HG03565 (cell line): ENCODE results near the gene GSTCD.
"Not testable (repeated sequence)": the region's sequence is repeated elsewhere in the genome, so short reads cannot be mapped to it uniquely, and the experiment has no call there.

ENCODE experiments used
- ATAC-seq: cut with Tn5 transposase; IDR thresholded peaks from one replicate; pipeline ENCODE4 v1.9.1; 2021; ENCODE audit warnings: mild to moderate bottlenecking, moderate library complexity; ENCODE audit not compliant: unreplicated experiment

GSTCD gene

DNA sequence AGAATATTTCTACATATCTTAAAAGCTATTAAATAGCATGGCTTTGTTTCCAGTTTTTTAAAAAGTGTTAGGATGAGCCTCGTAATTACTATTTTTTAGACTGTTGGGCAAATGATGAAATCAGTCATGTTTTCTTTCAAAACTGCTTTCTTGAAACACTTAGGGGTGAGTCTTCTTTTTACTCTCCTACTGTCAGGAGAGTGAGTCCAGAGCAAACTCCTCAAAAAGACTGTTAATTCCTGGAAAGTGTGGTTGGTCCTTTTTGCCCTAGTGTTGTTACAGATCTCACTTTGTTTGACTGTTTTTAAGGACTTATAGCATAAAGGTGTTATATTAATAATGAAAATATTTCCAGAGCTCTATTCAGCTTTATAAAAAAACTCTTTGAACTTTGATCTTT is 6.3 kb downstream of the GSTCD start:
- ATAC-seq: no peak

DNA sequence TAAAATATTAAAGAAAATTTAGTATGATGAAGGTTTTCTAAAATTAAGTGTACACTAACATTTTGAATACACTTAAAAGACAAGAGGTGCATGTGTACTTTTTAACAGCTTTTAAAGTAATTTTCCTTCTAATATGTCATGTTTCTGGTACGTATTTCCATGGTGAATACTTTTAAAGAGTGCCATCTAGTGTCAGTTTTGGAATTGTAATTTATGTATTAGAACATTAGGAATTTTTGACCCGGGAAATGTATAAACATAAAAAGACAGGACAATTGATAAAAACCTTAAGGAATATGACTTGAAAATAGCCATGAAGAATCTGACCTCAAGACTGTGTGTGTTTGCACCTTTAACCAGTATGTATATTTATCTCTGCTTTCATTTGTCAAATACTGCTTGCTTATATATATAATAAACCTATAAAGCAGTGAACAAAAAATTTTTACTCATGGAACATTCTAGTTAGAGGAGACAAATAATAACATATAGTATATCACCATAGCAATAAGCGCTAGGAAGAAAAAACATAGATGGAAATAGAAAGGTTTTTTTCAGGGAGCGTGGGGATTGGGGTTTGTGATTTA is 7.2 kb downstream of the GSTCD start:
- no peak for ATAC-seq

DNA sequence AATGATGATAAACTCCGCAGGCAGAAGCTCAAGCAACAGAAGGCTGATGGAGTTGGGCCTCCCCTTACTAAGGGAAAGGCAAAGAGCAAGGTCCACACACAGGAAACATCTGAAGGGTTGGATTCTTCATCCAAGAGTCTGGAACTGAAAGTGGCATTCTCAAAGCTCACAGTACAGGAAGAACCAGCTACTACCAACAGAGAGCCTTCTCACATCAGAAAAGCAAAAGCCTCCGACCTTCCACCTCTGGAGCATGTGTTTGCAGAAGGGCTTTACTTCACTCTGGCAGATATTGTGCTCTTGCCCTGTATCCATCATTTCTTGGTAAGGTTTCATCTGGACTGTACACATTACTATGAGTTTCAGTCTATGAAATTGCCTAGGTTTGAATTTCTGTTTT is 10.6 kb downstream of the GSTCD start:
- ATAC-seq: no peak

DNA sequence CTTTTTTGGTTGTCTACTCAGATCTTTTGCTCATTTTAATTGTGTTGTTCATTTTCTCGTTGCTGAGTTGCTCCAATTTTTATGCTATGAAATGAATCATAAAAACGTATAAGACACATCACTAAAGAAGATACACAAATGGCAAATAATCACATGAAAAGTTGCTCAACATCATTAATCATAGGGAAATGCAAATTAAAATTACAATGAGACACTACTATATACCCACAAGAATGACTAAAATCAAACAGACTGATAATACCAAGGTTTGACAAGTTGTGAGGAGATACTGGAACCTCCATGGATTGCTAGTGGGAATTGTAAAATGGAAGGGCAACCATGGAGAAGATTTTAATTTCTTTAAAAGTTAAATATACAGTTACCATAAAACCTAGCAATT is 17.0 kb downstream of the GSTCD start:
- ATAC-seq: no peak

DNA sequence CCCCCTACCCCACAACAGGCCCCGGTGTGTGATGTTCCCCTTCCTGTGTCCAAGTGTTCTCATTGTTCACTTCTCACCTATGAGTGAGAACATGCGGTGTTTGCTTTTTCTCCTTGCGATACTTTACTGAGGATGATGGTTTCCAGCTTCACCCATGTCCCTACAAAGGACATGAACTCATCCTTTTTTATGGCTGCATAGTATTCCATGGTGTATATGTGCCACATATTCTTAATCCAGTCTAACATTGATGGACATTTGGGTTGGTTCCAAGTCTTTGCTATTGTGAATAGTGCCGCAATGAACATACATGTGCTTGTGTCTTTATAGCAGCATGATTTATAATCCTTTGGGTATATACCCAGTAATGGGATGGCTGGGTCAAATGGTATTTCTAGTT is 21.3 kb downstream of the GSTCD start:
- not testable (repeated sequence) for ATAC-seq

DNA sequence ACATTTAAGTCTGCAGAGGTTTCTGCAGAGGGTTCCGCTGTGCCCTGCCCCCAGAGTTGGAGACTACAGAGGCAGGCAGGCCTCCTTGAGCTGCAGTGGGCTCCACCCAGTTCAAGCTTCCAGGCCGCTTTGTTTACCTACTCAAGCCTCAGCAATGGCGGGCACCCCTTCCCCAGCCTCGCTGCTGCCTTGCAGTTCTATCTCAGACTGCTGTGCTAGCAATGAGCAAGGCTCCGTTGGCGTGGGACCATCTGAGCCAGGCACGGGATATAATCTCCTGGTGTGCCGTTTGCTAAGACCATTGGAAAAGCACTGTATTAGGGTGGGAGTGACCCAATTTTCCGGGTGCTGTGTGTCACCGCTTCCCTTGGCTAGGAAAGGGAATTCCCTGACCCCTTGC is 26.6 kb downstream of the GSTCD start:
- not testable (repeated sequence) for ATAC-seq

DNA sequence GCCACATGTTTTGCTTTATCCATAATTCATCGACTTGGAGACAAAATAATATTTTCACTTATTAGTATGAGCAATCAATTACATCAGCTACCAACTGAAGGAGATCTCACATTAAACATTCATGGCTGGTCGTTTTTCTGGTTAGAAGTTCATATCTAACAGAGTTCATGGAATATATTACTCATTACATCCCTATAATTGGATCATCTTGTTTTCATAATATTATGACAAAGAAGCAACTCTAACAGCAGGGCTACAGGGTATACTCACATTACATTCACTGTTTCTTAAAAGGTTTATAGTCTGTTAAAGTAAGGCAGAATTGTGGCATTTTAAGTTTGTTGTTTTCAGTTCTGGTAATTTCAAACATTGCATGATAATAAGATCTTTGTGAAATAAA is 33.0 kb downstream of the GSTCD start:
- ATAC-seq: no peak

DNA sequence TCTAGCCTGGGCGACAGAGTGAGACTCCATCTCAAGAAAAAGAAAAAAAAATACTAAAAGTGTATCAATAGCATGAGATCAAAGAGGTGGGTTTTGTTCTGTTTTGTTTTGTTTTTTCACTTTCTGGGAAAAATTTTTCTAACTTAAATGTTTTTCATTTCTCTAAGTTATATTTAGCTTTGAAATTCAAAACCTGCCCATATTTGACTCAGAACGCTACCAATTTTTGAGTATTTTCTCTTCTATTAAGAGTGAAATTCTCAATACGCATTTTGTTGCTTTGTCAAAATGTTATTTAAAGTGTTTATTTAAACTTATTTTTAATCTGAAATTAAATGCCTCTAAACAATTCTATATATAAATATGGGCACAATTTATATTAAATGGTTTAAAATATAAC is 39.6 kb downstream of the GSTCD start:
- no peak for ATAC-seq

DNA sequence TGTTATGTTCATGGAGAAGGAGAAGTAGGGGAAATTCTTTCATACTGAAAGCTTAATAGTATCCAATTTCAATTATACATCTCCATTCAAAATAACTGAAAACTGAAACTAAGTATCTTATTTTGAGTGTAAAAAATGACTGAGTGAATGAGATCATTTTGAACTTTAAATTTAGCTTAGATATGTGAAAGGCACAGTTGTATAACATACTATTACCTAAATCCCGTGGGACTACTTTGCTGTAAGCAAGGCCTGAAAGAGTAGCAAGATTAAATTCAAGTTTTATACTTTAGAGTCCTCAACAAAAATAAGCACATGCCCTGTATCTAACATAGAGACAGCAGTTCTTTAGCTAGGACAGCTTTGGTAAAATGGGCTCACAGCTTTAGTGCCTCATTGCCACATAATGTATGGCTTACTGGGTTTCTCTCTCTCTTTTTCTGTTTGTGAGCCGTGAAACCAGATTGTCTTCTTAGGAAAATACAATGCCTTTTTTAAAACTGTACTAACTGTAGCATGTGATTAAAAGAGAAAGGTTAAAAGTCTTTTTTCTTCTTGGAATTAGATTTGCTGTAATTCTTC is 43.2 kb downstream of the GSTCD start:
- ATAC-seq: no peak

DNA sequence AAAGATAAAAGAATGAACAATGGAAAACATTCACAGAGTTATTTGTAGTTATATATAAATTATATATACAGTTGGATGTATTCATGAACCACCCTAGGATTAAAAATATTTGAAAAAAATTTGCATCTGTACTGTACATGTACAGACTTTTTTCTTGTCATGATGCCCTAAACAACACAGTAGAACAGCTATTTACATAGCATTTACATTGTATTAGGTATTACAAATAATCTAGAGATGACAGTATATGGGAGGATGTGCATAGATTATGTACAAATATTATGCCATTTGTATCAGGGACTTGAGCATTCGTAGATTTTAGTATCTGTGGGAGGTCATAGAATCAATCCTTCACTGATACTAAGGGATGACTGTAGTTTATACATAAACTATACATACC is 44.8 kb downstream of the GSTCD start:
- no peak for ATAC-seq

DNA sequence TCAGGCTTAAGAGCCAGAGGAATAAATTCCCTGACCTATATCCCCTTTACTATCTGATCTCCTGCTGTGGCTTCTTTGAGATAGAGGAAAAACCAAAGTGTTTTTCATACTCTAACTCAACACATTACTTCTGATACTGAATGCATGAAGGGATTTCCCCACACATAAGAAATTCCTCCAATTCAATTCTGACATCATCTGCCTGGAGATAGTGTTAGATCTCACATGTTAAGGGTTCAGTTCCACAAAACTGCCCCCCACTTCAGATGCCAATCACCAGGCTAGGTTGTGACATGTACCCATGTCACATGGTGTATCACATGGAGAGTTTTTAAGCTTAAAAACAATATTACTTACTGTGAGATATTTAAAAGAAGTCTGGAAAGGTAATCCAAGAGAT is 46.8 kb downstream of the GSTCD start:
- ATAC-seq: no peak

DNA sequence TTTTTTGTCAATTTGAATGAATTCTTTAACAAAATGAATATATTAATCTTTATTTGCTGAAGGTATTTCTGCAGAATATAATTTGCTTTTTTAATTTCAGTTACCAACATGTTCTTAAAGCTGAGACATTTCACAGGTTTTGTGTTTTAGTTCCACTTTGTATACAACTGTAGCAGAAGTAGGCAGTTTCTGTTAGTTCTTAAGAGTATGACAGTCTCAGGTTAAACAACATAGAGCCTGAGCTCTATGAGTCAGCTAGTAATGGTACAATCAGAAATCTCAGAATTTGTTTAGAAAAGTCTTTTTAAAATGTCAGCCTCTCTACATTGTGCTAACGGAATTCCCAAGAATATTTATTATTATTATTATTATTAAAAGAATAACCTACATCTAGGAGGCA is 50.4 kb downstream of the GSTCD start:
- no peak for ATAC-seq

DNA sequence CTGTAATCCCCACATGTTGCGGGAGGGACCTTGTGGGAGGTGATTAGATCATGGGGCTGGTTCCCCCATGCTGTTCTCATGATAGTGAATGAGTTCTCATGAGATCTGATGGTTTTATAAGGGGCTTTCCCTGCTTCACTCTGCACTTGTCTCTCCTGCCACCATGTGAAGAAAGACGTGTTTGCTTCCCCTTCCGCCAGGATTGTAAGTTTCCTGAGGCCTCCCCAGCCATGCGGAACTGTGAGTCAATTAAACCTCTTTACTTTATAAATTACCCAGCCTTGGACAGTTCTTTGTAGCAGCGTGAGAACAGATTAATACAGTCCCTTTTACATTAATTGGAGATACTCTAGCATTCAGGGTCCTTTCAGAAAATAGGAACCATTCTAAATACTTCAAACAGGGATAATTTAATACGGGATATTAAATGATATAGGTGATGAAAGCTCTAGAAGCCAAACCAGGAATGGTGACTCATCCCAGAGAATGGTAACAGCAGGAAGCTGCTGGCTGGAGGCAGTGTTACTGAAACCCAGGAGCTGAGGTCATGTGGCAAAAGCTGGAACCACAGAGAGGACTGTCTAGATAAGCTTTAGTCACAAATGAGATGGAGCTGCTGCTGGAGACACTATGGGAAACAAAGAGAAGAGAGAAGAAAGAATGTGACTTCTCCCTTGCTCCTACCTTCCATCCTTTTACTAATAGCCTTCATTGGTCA is 57.3 kb downstream of the GSTCD start:
- ATAC-seq: no peak

DNA sequence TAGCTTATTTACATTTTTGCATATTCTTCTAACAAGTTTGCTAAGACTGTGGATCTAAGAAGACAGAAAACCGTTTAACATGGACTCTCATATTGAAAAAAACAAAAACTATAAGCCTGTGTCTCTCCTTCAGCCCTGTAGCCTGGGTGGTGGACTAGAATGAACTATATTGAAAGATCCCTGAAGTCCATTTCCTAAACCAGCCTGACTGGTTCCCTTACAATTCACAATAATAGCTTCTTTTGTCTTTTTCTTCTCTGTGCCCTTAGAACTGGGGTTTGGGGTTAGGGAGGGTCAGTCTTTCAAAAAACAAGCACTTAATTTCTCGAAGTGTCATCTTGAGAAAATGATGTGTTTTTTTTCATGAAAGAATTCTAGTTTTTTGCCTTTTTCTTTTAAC is 59.0 kb downstream of the GSTCD start:
- ATAC-seq: no peak

DNA sequence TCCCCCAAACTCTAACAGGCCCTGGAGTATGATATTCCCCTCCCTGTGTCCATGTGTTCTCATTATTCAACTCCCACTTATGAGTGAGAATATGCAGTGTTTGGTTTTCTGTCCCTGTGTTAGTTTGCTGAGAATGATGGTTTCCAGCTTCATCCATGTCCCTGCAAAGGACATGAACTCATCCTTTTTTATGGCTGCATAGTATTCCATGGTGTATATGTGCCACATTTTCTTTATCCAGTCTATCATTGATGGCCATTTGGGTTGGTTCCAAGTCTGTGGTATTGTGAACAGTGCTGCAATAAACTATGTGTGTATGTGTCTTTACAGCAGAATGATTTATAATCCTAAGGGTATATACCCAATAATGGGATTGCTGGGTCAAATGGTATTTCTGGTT is 61.9 kb downstream of the GSTCD start:
- not testable (repeated sequence) for ATAC-seq

DNA sequence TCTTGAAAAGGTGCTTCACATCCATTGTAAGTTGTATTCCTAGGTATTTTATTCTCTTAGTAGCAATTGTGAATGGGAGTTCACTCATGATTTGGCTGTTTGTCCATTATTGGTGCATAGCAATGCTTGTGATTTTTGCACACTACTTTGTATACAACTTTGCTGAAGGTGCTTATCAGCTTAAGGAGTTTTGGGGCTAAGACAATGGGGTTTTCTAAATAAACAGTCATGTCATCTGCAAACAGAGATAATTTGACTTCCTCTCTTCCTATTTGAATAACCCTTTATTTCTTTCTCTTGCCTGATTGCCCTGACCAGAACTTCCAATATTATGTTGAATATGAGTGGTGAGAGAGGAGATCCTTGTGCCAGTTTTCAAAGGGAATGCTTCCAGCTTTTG is 63.5 kb downstream of the GSTCD start:
- not testable (repeated sequence) for ATAC-seq

DNA sequence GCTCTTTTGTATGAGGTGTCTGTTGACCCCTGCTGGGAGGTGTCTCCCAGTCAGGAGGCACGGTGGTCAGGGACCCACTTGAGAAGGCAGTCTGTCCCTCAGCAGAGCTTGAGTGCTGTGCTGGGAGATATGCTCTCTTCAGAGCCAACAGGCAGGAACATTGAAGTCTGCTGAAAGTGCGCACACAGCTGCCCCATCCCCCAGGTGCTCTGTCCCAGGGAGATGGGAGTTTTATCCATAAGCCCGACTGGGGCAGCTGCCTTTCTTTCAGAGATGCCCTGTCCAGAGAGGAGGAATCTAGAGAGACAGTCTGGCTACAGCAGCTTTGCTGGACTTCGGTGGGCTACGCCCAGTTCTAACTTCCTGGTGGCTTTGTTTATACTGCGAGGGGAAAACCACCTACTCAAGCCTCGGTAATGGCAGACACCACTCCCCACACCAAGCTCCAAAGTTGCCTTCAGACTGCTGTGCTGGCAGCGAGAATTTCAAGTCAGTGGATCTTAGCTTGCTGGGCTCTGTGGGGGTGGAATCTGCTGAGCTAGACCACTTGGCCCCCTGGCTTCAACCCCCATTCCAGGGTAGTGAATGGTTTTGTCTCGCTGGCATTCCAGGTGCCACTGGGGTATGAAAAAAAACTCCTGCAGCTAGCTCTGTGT is 67.3 kb downstream of the GSTCD start:
- ATAC-seq: not testable (repeated sequence)

DNA sequence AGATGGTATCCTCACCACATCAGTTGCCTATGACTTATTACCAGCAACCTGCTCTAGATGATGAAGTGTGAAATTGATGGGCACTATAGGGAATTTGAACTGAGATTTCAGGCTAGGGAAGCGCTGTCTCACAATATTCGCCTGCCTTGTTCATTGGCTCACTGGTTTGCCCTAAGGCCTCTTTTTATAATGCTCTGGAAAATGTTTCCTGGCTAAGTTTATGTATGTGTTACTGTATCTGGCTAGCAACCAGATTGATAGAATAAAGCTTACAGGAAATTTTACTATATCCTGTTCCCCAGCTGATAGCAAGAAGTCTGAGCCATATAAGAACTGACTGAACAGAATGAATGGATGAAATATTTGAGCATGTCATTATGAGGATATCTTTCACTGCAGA is 71.6 kb downstream of the GSTCD start:
- no peak for ATAC-seq

DNA sequence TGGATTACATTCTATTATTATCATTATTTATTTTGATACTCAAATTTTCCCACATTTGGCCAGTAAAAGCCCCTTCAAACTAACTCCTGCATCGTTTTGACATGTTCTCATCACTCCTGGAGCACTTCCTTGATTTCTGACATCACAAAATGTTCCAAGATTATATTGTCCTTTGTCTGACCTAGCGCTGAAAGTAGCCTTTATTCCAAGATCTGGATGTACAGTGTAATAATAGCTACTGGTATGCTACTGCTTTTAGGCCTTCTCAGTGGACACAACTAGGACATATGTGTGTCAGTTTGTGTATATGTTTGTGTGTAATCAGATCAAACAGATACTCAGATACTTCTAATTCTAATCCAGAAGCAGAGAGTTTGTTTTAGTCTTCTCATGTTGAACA is 76.2 kb downstream of the GSTCD start:
- ATAC-seq: no peak

DNA sequence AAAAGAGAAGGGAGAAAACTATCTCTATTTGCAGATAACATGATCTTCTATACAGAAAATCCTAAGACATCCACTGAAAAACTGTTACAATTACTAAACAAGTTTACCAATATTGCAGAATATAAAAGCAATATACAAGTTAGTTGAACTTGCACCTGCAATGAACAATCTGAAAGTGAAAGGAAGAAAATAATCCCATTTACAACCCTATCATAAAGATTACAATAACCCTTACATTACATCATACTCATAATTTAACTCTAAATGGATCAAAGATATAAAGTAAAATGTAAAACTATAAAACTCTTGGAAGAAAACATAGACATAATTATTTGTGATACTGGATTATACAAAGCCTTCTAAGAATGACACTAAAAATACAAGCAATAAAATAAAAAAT is 77.2 kb downstream of the GSTCD start:
- ATAC-seq: no peak

DNA sequence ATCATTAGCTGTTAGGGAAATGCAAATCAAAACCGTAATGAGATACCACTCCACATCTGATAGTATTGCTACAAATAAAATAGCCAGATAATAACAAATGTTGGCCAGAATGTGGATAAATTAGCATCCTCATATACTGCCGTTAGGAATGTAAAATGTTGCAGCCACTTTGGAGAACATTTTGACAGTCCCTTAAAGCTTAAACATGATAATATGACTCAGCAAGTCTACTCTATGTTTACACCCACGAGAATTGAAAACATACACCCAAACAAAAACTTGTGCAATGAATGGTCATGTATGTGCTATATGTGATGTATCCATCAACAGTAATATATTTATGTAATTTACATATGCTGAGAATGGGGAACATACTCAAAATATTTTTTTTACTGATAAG is 78.2 kb downstream of the GSTCD start:
- no peak for ATAC-seq

DNA sequence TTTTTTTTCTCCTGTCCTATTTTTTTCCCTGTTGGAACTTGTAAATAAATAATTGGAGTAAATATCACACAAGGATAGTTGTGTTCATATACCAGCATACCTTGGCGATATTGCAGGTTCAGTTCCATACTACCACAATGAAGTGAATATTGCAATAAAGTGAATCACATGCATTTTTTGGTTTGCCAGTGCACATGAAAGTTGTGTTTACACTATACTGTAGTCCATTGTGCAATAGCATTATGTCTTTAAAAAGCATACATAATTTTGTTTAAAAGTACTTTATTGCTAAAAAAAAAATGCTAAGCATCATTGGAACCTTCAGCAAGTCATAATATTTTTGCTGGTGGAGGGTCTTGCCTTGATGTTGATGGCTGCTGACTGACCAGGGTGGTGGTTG is 88.6 kb downstream of the GSTCD start:
- ATAC-seq: no peak
